Measurements from ENCODE around the gene RPH3AL.
"Not testable (repeated sequence)": the region's sequence is repeated elsewhere in the genome, so short reads cannot be mapped to it uniquely, and the experiment has no call there.

The RPH3AL gene

DNA sequence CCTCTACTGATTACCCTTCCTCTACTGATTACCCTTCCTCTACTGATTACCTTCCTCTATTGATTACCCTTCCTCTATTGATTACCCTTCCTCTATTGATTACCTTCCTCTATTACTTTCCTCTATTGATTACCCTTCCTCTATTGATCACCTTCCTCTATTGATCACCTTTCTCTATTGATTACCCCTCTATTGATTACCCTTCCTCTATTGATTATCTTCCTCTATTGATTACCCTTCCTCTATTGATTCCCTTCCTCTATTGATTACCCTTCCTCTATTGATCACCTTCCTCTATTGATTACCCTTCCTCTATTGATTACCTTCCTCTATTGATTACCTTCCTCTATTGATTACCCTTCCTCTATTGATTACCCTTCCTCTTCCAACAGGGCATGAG, 108.7 kb downstream of the RPH3AL start:
- not testable (repeated sequence) for DNase-seq (ENCODE audit: low read depth in 2 of 3, low spot score in 1 of 3)

DNA sequence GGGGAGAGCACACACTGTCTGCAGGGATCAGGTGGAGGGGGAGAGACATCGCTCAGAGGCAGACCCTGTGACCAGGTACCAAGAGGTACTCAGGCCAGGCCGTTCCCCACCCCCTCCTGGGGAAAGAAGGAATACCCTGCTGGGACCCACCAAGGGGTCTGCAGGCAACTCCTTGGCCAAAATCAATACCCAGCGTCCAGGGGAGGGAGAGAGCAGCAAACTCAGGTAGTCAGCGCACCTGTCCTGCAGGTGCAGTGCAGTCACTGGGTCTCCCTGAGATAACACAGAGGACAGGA, 113.7 kb downstream of the RPH3AL start:
- no peak for DNase-seq (ENCODE audit: low read depth in 2 of 3, low spot score in 1 of 3)

DNA sequence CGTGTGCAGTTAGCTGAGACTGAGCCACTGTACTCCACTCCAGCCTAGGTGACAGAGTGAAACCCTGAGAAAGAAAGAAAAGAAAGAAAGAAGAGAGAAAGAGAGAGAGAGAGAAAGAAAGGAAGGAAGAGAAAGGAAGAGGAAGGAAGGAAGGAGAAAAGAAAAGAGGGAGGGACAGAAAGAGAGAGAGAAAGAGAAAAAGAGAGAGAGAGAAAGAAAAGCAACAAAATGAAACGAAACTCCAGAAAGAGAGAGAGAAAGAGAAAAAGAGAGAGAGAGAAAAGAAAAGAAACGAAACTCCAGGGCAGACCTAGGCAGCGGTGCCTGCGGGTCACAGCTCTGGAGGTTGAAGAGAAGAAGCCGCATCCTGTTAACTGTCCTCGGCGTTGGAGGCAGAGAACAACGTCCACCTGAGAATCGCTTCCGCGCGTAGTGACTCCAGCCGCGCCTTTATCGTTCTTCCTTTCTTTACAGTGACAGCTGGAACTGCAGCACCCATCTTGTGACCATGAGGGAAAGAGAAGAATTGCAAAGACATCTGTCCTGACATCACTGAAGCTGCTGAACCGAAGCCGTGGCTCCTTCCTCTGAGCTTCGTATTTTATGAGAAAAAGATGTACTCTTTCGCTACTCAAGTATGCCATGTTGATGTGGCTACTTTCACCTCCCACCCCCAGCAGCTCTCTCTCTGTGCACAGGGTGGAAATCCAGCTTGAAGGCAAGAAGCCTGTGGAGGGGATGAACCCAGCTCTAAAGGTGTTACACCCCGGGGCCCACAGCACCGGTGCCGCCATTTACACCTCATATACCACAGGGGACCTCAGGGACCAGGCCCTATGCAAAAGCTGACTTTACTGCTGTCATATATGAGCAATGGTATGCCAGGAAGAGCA, 114.3 kb downstream of the RPH3AL start:
- no peak for DNase-seq (ENCODE audit: low read depth in 2 of 3, low spot score in 1 of 3)

DNA sequence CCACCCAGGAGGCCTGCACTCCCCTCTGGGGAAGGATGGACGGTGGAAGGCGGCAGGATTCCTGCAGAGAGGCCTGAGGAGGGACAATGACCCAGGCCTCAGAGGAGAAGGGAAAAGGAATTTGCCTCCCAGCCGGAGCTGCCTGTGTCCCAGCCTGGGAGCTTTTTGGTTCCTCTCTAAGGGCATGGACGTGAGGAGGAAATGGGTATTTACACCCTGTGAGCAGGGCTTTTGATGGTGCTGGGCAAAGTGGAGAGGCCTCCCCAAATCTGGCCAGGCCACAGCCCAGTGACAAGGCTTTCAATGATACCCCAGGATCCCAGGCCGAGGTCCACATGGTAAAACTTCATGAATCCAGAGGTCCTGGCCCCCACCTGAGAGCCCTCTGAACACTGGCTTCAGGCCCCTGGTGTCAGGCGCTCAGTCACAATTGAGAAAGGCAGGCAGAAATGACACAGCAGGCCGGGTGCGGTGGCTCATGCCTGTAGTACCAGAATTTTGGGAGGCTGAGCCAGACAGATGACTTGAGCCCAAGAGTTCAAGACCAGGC, 115.1 kb downstream of the RPH3AL start:
- no peak for DNase-seq (ENCODE audit: low read depth in 2 of 3, low spot score in 1 of 3)

DNA sequence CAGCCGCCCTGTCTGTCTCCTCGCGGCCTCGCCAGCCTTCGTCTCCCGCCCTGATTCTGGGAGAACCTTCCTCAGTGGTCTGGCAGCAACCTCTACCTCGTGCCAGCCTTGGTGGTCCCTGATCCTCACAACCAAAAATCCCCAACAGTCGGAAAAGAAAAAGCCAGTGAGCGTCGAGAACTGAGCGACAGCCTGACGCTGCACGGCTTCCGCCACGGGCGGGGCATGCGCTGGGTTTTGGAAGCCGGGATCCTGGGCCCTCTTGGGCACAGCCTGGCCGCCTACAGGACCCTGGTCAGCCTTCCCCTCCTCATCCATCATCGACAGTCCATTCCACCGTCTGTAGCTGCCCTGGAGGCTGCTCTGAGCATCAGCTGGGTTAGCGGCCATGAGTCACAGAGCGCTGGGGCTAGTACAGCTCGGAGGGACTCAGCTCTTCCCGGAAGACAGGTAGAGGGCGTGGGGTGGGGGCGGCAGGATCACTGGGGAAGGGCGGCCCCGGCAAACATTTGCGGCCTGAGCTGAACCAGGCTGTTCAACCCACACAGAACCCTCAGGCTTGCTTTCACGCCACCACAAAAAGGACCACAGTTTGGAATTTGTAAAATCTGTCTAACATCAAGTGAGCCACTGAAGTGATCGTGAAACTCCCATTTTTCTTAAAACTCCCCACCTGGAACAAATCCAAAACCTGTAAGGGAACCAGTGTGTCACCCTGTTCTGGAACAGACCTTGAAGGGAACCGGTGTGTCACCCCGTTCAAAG, 115.8 kb downstream of the RPH3AL start:
- no peak for DNase-seq (ENCODE audit: low read depth in 2 of 3, low spot score in 1 of 3)

DNA sequence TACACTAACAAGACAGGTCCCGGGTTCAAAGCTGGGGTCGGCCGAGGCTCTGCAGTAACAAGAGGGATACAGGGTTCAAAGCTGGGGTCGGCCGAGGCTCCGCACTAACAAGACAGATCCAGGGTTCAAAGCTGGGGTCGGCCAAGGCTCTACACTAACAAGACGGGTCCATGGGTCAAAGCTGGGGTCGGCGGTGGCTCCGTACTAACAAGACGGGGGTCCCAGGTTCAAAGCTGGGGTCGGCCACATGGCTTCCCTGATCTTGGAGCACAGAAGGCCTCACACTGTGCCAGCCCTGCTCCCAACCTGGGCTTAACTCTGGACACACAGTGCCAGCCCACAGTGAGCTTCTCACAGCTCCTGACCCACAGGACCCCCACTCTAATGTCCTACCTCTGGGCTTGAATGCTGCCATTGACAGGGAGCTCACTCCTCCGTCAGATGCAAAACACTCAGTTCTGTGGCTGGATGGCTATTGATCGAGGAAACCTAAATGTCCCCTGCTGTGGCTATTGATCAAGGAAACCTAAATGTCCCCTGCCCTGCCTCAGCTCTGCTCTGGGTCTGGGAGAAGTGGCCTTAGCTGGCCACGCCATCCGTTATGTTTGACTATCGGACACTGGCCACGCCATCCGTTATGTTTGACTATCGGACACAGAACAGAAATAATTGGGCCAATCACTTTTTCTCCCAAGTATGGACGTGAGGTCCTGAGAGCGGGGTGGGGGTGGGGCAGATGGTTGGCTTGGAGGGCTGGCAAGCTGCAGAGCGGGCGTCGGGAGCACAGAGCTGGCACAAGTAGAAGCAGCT, 116.6 kb downstream of the RPH3AL start:
- DNase-seq (ENCODE audit: low read depth in 2 of 3, low spot score in 1 of 3) = no peak

GRCh38 chr17:234994-235830, 117.4 kb downstream of the RPH3AL start:
- not testable (repeated sequence) for DNase-seq (ENCODE audit: low read depth in 2 of 3, low spot score in 1 of 3)

DNA sequence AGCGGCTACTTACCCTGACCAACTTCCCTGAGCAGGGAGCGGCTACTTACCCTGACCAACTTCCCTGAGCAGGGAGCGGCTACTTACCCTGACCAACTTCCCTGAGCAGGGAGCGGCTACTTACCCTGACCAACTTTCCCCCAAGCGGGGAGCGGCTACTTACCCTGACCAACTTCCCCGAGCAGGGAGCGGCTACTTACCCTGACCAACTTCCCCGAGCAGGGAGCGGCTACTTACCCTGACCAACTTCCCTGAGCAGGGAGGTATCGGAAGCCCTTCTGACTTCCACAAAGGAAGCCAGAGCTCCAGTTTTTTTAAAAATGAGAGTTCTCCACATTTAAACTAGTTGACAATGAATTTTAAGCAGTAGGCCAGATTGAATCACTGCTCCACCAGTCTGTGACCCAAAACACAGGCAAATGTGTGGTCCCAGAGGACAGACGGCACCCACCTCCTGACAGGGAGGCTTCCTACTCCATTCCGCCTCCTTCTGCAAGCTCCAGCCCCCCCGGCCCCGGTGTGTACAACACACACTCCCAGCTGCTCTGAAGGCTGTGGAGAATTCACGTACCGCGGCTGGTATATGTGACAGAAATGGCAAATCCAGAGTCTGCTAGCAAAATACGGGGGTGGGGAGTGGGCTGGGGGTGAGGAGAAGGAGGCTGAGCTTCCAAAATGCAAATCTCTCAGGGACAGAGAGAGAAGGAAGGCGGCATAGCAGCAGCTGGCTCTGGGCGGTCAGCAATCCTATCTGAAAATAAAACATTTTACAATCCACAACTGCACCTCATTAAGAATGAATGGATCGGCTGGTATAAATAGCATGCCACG, 118.2 kb downstream of the RPH3AL start:
- not testable (repeated sequence) for DNase-seq (ENCODE audit: low read depth in 2 of 3, low spot score in 1 of 3)

DNA sequence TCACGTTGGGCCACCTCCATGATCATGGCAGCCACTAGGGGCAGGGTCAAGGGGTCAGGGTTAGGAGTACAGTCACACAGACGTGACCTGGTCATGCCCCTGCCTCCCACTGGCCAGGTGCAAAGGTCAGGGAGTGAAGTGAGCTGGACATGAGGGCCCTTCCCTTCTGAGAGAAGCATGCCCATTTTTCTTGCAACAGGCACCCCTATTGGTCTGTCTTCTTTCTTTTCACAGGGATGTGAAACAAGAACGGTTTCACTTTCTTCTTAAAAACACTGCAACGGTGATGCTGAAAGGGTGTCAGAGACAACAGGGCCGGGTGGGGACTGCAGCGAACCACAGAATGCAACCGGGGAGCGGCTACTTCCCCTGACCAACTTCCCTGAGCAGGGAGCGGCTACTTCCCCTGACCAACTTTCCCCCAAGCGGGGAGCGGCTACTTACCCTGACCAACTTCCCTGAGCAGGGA, 119.1 kb downstream of the RPH3AL start:
- no peak for DNase-seq (ENCODE audit: low read depth in 2 of 3, low spot score in 1 of 3)

GRCh38 chr17:231966-232807, 120.4 kb downstream of the RPH3AL start:
- no peak for DNase-seq (ENCODE audit: low read depth in 2 of 3, low spot score in 1 of 3)

DNA sequence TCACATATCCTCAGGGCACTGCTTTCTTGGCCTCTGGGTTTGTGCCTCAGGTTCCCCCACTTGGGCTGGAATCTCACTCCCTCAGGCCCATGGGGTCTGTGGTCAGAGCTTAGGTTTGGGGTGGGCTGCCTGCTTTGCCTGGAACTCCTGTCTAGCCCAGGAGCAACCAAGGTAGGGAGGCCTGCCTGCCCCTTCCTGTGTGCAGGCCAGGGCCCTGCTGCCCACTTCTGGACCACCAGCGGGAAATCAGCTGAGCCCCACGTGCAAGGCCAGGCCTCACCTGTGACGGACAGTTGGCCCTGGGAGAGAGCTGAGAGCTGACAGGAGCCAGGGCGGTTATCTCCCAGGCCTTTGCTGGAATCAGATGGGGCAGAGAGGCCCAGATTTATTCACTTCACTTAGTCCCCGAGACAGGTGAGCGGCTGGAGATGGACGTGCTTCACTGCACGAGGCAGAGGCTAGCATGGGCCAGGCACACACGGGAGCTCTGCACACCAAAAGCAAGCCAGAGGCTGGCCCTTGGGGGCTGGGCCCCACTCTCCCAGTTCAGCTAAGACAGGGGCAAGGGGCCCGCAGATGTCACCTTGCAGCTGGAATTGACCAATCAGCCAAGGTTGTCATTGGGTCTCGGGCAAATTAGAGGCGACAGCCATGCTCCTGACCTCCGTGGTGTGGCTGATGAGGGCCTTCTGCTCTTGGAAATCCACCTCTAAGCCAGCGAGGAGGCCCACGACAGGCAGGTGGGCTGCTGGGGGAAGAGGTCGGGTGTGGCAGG, 121.2 kb downstream of the RPH3AL start:
- no peak for DNase-seq (ENCODE audit: low read depth in 2 of 3, low spot score in 1 of 3)

GRCh38 chr17:230395-230770, 122.2 kb downstream of the RPH3AL start:
- DNase-seq (ENCODE audit: low read depth in 2 of 3, low spot score in 1 of 3) = no peak

DNA sequence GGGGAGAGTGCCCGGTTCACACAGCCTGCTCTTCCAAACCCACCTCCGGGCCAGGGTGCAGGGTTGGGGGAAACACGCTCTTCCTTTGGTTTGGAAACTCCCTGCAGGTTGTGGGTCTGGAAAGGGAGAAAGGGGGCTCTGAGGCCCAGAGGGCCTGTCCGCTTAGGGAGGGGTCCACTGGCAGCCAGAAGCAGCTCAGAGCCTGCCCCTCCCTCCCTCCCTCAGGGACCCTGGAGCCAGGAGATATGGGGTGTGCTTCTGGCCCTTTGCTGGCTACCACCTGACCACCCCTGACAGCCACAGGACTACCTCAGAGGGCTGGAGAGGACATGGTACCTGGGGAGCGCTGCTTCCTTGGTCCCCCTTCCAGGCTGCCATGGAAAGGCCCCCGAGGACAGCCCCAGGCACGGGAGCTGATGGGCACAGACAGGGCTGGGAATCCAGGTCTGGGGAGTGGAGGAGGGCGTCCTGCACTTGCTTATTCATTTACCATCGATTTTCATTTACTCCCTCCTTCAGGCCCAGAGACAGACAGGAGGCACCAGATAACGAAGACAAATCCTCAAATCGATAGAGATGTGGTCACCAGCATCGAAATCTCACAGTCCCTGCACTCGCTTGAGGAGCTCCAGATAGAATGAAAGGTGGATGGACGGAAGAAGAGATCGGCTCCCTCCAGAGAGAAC, 122.8 kb downstream of the RPH3AL start:
- DNase-seq (ENCODE audit: low read depth in 2 of 3, low spot score in 1 of 3) = no peak

GRCh38 chr17:228951-229708, 123.5 kb downstream of the RPH3AL start:
- DNase-seq (ENCODE audit: low read depth in 2 of 3, low spot score in 1 of 3) = no peak

DNA sequence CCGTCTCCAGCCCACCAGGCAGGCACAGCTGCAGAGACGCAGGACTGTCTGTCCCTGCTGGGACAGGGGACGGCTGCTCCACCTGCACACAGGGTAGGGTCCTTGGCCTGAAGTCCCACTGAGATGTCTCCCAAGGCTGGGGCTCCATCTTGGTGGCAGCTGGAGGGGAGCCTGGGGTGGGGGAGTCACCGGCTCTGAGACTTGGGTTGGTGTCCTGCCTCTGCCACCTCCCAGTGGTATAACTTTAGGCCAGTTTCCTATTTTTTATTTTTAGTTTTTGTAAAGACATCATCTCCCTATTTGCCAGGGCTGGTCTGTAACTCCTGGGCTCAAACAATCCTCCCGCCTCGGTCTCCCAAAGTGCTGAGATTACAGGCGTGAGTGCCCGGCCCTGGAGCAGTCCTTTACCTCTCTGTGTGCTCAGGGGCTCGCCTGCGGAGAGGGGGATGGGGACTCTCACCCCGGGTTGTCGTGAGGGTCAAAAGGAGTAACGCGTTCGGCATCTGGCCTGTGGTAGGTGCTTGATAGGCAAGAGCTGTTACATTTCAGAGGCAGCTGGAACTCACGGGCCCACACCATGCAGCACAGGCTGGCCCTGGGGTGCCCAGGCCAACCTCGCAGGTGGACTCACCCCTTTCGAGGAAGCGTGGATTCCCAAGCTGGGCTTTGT, 124.5 kb downstream of the RPH3AL start:
- no peak for DNase-seq (ENCODE audit: low read depth in 2 of 3, low spot score in 1 of 3)

Measured in stimulated activated CD4-positive, alpha-beta T cell treated with anti-CD3 and anti-CD28 coated beads, Interleukin-12 subunit alpha, Interleukin-12 subunit beta, amount 100 ng/mL, for 48 hours (primary cell).